Measurements from ENCODE around the gene PSMG3.

The PSMG3 gene

GRCh38 chr7:1542841-1543747, 26.7 kb downstream of the PSMG3 start:
- no peak for DNase-seq

DNA sequence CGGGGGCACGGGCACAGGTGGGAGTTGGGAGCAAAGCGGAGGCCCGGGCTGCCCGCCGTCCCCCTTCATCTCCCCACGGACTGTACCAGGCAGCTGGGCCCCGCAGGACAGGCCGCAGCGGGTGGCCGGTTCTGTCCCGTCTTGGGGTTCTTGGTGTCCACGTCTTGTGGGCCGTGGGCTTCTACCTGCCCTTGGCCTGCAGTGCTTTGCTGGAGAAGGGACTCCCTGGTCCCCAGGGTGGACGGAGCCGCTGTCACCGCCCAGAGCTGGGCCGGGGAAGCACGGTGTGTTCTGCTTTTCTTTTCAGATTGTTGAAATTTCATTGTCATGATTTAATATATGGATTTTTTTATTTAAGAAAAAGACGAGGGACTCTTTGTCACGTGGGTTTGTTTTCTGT, 27.5 kb downstream of the PSMG3 start:
- DNase-seq: no peak

DNA sequence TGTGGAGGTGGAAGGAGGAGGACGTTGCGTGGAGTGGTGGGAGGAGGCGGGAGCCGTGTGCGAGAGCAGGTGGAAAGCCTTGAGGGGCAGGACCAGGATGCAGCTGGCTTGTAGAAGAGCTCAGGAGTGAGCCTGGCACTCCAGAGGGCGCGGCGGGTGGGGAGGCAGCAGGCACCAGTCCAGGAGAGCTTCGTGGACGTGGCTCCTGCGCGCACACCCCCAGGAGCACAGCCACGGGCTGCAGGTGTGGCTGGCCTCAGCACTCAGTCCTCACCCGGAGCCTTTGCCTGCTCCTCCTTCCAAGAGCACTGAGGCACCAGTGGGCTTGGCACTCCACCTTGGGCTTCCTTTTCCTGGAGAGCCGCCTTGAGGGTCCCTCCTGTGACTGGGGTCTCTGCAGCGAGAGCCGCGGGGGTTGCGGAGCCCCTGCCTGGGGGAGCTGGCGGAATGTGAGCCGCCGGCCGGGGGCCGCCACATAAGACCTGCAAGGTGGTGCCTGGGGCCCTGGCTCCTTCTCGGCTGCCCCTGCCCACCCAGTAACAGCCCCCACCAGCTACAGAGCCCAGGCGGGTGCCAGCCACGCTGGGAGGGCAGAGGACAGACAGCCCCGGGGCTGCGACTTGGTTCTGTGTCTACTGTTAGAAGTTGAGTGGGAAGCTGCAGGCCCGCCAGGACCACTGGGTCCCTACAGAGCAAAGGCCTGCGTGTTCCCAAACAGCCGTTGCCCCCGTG, 28.2 kb downstream of the PSMG3 start:
- no peak for DNase-seq

GRCh38 chr7:1540776-1541271, 29.0 kb downstream of the PSMG3 start:
- no peak for DNase-seq

GRCh38 chr7:1539882-1540775, 29.7 kb downstream of the PSMG3 start:
- DNase-seq: no peak

DNA sequence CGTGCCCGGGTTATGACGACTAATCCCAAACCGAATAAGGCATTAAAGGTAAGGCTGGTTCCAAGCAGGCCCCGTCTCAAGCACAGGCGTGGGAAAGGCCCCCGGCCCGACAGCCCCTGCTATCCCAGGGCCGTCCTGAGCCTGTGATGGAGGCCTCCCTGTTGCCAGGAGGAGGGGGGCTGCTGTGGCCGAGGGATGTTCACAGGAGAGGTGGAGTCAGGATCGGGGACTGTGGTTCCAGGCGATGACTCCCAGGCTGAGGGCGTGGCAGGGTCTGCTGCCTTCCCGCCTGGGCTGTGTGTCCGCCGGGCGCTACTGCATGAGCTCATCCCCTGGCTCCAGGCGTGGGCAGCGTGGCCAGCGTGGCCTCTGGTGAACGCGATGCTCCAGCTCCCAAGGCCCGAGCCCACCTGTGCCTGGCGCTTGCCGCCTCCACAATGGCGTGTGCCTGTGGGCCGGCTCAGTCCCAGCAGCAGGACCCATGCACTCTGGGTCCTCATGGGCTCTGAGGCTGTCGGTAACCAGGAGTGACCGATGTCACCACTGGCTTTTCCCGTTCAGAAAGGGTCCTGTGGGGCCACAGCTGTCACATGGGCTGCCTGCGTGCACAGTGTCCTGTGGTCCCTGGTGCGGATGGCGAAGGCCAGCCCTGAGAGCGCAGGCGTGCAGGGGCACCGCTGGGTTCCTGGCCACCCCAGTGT, 30.5 kb downstream of the PSMG3 start:
- DNase-seq: no peak

DNA sequence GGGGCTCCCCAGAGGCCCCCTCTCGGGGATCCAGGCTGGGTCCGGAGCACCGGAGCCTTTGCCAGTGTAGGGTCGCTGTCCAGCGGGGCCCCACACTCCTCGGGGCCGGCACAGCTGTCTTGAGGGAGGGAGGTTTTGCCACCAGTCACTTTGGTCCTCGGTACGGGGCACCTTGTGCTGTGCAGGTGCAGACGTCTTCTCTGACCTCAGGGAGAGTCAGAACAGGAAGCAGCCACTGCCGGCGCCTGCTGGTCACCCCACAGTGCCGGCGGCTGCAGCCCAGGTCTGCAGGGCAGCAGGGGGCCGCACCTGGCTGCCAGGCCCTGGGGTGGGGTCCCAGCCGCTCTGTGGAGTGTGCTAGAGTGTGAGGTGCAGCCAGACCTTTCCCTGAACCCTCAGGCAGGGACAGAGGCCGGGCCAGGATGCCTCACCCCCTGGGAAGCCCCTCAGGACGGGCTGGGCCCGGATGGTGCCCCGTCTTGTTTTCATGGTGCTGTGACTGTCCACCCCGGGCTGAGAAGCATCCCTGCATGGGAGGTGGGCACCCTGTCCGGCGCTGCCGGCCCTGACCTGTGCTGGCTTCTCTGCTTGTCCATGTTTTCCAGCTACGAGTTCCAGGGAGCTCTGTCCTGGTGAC, 31.2 kb downstream of the PSMG3 start:
- no peak for DNase-seq

GRCh38 chr7:1537535-1538412, 32.1 kb downstream of the PSMG3 start:
- no peak for DNase-seq

DNA sequence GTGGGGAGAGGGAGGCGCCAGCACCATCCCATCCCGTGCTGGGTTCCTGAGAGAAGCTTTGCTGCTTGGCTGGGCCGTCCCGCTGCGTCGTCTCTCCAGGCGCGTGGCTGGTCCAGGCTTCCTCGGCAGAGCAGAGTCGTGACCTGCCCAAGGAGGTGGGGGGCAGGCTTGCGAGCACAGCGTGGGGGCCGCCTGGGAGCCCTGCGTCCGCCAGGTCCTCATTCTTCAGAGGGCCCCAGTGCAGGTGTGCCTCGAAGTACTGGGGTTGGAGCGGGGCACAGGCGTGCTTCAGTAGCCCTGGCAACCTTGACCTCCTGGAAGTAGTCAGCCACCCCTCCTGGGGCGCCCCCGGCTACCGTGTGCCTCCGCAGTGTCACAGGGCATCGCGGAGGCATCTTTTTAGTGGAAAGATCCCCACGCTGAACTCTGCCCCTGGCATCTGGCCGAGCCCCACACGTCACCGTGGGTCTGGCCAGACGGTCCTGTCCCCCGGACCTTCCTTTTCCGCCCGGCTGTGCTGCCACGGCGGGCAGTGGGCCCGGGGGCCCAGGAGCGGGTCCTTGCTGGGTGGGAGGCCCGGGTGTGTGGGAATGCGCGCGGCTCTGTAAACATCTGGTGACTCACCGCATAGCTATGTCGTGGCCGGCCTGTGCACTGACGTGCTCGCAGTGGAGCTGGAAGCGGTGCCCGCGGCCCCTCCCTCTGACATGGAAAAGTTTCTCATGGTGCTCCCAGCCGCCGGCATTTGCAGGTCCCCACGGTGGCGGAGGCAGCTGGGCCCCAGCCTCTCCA, 32.9 kb downstream of the PSMG3 start:
- no peak for DNase-seq

- no peak for DNase-seq
Observed at GRCh38 chr7:1536455-1536742, 33.4 kb downstream of the PSMG3 start.

- no peak for DNase-seq
Observed at GRCh38 chr7:1535701-1536454, 34.0 kb downstream of the PSMG3 start.

GRCh38 chr7:1535100-1535458, 34.8 kb downstream of the PSMG3 start:
- no peak for DNase-seq

DNA sequence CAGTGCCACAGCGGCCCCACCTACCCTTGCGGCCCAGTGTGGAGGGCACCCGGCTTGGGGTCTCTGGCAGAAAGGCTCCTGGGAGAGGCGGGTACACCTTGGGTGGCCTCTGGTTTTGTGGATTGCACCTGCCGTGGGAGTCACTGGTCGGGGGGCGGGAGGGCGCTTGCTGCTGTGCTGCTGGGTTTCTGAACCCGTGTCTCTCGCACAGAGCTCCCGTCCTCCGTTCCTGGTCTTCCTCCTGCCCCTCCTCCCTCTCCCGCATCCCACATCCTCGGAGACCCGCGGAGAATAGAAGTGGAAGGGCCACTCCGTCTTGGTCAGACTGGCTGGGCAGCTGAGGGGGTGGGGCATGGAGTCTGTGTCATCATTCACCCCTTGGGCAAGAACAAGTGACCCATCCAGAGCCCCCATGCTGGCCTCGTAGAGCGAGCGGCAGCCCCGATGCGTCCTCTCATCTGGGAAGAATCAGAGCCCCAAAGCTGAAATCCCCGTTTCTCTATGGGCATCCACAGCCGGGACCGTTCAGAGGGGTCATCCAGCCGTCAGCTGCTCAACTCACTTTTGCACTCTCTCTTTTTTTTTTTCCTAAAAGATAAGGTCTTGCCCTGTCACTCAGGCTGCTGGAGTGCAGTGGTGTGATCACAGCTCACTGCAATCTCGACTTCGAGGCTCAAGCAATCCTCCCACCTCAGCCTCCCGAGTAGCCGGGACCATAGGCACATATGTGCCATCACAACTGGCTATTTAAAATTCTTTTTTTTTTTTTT, 35.3 kb downstream of the PSMG3 start:
- no peak for DNase-seq

- DNase-seq: no peak
Observed at GRCh38 chr7:1533547-1534329, 36.1 kb downstream of the PSMG3 start.

GRCh38 chr7:1533255-1533546, 36.6 kb downstream of the PSMG3 start:
- DNase-seq: no peak

DNA sequence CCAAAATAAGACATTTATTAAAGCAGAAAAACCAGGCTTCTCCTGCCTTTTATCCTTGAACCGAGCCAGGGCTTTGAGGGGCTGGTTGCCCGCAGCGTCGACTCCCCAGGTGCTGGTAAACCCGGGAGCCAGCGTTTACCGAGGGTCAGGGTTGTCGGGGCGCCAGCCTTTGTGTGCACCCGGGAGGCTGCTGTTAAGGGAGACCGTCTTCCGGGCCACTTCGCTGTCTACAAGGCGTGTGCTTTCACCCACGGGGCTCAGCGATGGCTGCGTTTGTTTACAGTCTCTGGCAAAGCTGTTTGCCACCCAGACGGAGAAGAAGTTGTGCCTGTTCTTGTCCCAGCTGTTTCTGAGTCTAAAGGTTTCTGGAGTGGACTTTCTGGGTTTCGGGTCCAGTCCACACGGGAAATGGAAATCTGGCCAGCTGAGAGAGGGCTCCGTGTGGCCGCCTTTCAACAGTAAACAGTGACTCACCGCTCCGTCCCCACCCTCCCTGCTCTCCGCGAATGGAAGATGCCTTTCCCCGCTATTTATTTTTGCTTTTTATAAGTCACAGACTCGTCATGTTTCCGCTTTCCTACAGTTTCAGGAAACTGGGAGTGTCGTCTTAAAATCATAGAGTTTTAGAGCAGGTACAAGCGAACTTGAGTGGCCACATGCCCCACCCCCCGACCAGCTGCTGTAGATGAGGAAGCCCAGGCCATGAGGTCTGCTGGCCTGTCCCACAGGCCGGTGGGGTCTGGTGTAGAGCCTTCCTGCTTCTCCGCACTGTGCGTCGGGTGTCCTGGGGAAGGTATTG, 37.2 kb downstream of the PSMG3 start:
- DNase-seq: no peak

DNA sequence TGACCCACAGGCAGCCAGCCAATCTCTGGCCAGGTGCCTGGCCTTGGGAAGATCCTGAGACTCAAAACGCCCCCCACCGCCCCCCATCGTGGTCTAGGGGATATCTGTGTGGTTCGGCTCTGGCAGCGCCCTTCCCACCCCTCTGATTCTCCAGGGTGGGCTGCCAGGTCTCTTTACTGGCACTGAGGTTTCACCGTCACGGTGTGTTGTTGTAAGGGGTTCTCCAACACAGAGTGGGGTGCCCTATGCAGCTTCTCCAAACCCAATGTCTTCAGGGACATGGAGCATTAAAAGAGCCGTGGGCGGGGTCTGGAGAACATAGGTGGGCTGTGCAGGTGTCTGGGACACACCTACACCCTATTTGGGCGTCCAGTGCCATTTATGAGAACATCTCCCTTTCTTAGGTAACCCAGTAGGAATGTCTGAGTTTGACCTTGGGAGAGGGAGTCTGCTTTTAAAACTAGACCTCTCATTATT, 37.8 kb downstream of the PSMG3 start:
- no peak for DNase-seq
